GM18508 (cell line): ENCODE results near the gene NGDN.
"Not testable (repeated sequence)": the region's sequence is repeated elsewhere in the genome, so short reads cannot be mapped to it uniquely, and the experiment has no call there.

ENCODE experiments used
- ATAC-seq: cut with Tn5 transposase; IDR thresholded peaks from one replicate; pipeline ENCODE4 v1.9.1; 2021; ENCODE audit warnings: moderate number of reproducible peaks; ENCODE audit not compliant: insufficient read depth, unreplicated experiment

NGDN gene

GRCh38 chr14:23438101-23438971 is 31.2 kb upstream of the NGDN start:
- no peak for ATAC-seq

- ATAC-seq, result no peak
Measured at GRCh38 chr14:23439107-23439835, 30.2 kb upstream of the NGDN start.

GRCh38 chr14:23441076-23441475 is 28.4 kb upstream of the NGDN start:
- no peak for ATAC-seq

- ATAC-seq, result no peak
Measured at GRCh38 chr14:23442721-23443356, 26.7 kb upstream of the NGDN start.

GRCh38 chr14:23443411-23443812 is 26.1 kb upstream of the NGDN start:
- ATAC-seq, result no peak

- ATAC-seq, result no peak
Measured at GRCh38 chr14:23443881-23444280, 25.6 kb upstream of the NGDN start.

GRCh38 chr14:23444314-23444713 is 25.2 kb upstream of the NGDN start:
- ATAC-seq, result no peak

GRCh38 chr14:23445773-23446172 is 23.7 kb upstream of the NGDN start:
- no peak for ATAC-seq

GRCh38 chr14:23446291-23446851 is 23.1 kb upstream of the NGDN start:
- no peak for ATAC-seq

- no peak for ATAC-seq
Measured at GRCh38 chr14:23447361-23448350, 21.8 kb upstream of the NGDN start.

- no peak for ATAC-seq
Measured at GRCh38 chr14:23449314-23449713, 20.2 kb upstream of the NGDN start.

- no peak for ATAC-seq
Measured at GRCh38 chr14:23450379-23450778, 19.1 kb upstream of the NGDN start.

GRCh38 chr14:23452237-23452636 is 17.3 kb upstream of the NGDN start:
- no peak for ATAC-seq

GRCh38 chr14:23454445-23454856 is 15.1 kb upstream of the NGDN start:
- ATAC-seq, result no peak

- ATAC-seq, result not testable (repeated sequence)
Measured at GRCh38 chr14:23456883-23457586, 12.5 kb upstream of the NGDN start.

GRCh38 chr14:23457587-23458445 is 11.7 kb upstream of the NGDN start:
- ATAC-seq, result no peak

GRCh38 chr14:23460960-23461359 is 8.5 kb upstream of the NGDN start:
- no peak for ATAC-seq

GRCh38 chr14:23464700-23465099 is 4.8 kb upstream of the NGDN start:
- no peak for ATAC-seq
